Limb (tissue), 2 donors: ENCODE measurements around the gene KIF1A.
"Not testable (repeated sequence)": the region's sequence is repeated elsewhere in the genome, so short reads cannot be mapped to it uniquely, and the experiment has no call there.

Experiments
- DNase-seq, 2 donors: peaks; one replicate each; pipeline ENCODE4 v3.0.0-alpha.2; 2016; ENCODE audit errors: extremely low spot score in 2 of 2

The KIF1A gene

DNA sequence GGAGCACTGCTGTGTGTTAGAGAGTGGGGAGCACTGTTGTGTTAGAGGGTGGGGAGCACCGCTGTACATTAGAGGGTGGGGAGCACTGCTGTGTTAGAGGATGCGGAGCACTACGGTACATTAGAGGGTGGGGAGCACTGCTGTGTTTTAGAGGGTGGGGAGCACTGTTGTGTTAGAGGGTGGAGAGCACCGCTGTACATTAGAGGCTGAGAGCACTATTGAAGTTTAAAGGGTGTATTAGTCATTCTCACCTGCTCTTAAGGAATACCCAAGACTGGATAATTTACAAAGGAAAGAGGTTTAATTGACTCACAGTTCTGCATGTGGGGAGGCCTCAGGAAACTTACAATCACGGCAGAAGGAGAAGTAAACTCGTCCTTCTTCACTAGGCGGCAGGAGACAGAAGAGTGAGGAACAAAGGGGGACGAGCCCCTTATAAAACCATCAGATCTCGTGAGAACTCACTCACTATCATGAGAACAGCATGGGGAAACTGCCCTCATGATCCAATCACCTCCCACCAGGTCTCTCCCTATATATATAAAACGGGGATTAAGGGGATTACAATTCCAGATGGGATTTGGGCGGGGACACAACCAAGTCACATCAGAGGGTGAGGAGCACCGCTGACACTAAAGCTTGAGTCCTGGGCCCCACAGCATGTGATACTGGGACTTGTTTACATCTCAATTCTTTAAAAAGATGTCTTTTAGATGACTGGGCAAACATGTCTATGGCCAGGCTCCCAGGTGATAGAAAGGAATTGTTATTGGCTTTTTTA is 29.1 kb upstream of the KIF1A start:
- no peak for DNase-seq

DNA sequence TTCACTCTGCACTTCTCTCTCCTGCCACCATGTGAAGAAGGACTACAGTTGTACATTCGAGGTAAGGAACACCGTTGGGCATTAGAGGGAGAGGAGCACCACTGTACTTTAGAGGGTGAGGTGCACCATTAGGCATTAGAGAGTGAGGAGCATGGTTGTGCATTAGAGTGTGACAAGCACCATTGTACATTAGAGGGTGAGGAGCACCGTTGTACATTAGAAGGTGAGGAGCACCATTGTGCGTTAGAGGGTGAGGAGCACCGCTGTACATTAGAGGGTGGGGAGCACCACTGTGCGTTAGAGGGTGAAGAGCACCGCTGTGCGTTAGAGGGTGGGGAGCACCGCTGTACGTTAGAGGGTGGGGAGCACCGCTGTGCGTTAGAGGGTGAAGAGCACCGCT is 27.8 kb upstream of the KIF1A start:
- no peak for DNase-seq

DNA sequence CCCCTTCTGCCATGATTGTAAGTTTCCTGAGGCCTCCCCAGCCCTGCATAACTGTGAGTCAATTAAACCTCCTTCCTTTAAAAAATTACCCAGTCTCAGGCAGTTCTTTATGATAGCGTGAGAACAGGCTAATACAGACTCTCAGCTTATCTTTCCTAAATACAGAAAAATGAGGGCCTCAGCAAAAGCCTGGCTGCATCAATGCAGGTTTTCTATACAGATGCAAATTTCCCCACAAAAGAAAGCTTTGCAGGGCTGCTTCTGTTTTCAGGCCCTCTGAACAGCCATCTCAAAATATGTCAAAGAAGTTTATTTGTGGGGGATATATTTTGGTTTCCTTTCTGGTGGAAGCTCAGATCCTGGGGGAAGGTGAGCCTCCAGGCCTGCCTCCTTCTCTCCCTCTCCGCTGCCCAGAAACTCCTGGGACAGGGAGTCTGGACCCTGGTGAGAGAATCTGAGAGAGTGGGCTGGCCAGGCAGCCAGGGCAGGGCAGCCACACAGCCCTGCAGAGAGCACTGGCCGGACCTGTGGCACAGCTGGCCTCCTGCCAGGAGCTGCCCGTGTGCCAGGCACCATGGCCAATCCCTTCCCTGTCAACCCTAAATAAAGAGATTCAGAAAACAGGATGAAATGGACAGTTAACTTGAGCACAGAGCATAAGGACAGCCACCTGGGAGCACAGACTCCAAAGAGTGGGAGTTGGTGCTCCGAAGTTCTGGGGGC is 27.0 kb upstream of the KIF1A start:
- no peak for DNase-seq

DNA sequence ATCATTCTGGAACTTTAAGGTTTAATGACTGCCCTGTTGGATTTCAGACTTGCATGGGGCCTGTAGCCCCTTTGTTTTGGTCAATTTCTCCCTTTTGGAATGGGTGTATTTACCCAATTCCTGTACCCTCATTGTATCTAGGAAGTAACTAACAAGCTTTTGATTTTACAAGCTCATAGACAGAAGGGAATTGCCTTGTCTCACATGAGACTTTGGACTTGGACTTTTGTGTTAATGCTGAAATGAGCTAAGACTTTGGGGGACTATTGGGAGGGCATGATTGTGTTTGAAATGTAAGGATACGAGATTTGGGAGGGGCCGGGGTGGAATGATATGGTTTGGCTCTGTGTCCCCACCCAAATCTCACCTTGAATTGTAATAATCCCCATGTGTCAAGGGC is 26.3 kb upstream of the KIF1A start:
- not testable (repeated sequence) for DNase-seq

DNA sequence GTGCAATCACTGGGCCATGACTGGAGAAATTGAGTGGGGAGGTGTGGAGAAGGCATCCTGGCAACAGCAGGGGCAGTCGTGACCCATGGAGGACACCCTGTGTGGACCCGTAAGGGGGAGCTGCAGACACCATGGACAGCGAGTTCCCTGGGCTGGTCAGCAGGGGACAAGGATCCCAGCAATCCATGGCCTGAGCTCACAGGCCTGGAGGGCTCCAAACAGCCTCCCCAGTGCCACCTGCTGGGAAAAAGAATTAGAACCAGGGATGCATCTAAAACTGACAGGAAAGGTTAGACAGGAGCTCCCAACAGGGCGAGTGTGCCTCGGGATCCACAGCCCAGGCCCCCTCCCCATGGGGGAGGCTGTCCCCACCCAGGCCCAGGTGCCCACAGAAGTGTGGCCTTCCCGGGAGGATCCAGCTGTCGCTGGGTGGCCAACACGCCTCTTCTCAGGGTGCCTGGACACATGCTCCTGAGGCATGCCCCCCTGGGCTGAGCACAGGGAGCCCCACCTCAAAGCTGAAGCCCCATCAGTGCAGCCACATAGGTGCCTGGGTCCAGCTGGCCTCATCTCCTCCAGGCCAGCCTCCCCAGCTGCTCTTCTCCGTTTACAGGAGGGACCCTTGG is 20.5 kb upstream of the KIF1A start:
- DNase-seq, result peak in 1 of 2 donors; percentile 79

DNA sequence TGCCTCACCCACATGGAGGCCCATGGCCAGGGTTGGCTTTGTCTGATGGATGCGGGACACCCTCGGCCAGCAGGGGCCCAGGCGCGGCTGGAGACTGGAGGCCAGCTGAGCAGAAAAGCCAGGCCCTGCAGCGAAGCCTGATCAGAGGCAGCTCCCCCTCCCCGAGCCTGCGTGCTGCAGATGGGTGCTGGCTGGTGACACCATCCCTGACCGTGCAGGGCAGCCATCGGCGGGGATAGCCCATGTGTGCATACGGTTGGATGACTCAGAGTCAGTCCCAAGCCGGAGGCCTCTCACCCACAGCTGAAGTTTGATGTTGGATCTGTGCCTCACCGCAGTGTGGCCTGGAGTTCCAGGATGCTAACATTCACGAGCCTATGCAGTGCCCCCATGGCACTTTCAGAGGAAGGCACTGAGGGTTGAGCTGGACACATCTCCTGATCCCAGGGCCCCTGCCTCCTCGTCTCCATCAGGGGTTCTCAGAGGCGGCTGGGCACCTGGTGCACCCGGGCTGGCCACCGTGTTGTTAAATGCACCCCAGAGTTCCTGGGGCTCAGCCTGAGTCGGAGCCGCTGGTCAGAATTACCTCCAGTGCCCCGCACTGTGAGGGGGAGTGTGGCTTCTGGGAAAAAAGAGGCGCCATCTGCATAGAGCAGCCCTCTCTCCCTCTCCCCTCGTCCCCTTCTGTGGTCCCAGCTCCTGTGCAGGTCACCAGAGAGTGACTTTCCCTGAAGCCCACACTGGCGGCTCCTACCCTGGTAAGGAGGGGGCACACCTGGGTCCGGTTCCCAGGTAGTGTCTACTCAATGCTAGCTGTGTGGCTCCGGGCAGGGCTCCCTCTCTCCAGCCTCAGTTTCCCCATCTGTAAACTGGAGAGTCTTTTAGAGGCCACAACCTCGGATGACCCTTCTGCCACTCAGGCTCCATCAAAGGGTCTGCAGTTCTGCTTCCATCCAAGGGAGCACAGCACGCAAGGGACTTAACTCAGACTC is 19.4 kb upstream of the KIF1A start:
- no peak for DNase-seq

DNA sequence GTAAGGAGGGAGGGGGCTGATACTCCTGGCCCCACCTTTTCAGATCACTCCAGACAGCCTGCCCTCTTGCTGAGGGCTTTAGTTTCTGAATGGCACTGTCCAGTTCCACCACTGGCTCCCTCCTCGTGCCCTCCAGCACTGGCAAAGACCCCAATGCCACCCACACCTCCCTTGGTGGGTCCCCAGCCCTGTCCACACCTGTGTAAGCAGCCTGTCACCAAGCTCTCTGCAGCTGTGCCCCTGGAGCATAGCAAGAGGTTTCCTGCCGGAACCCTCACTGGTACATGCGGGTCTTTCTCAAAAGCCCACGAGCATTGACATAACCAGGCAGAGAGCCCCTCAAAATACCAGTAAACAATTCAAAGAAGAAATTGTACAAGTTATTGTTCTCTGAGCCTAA is 17.6 kb upstream of the KIF1A start:
- no peak for DNase-seq

DNA sequence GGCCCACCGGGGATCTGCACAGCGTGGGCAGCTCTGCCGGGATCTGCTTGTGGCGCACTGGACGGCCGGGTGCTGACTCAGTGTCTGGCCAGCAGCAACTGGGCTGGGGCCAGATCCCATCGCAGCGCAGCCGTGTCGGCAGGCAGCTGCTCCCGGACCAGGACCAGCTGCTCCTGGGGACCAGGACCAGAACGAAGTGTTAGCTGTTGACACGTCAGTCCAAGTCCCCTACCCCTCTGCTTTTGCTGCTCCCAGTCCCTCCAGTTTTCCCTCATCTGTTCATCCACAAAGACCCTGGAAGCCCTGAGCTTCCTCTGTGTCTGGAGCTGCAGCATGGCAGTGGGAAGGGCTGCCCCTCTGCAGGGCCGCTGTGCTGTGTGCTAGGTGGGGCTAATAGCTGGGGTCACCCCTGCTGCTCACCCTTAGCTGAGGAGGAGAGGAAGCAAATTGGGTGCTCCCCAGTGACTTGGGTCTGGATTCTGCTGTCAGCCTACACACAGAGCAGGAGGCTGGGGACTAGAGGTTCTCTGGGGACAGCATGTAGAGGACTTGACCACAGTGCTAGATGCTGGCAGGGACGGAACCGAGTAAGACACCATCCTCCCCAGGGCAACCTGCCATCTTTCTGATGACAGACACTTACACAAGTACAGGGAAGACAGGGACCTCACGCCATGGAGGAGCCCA is 16.9 kb upstream of the KIF1A start:
- no peak for DNase-seq

DNA sequence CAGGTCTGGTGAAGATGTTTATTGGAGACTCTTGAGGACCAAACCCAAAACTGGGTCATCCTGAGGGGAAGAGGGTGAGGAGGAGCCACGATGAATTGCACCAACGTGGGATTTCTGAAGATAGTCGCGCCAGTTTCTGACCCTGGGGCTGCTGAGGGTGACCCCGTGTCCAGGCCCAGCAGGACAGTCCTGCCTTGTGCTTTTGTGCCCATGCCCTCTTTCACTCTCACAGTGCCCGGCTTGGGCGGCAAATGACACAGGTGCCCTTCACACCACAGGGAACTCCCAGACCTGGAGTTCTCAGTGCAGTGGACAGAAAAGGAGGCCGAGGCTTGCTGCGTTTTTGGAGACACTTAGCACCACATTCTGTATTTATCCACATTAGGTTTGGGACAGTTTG is 15.5 kb upstream of the KIF1A start:
- DNase-seq, result no peak

DNA sequence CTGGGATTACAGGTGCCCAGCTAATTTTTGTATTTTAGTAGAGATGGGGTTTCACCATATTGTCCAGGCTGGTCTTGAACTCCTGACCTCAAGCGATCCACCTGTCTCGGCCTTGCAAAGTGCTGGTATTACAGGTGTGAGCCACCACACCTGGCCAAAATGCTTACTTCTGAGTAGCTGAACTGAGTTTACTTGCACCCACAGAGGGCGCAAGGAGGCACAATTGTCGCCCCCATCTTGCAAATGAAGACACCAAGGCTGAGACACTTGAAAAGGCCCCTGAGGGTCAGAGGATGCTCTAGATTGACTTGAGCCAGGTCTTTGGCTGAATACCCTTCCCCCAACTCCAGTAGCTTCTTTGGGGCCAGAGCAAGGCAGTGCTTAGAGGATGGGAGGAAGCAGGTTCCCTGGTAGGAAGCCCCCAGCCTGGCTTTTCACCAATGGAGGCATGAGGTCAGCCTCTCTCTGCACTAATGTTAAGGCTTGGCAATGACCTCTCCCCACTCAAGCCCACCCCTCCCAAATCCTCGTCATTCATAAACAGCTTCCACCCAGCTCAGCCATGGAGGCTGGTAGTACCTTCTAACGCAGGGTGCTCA is 14.5 kb upstream of the KIF1A start:
- no peak for DNase-seq

DNA sequence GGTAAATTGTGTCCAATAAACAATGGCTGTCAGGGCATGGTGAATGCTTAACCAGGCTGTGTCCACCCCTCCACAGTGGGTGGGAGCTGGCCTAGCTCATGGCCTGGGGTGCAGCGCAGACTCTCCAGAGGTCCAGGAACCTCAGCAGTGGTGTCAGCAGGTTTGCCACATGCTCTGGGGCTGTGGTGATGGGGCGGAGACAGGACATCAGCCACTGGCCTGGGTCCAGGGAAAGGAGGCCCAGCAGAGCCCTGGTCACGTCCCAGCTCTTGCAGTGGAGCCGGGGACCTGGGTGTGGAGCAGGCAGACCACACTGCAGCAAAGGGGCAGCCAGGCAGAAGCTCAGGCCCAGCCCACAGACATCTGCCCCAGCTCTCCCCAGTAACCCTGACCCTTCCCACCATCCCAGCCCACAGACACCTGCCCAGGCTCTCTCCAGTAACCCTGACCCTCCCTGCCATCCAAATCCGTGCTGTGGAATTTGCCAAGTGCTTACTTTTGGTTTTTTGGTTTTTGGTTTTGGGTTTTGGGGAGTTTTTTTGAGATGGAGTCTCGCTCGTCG is 13.8 kb upstream of the KIF1A start:
- no peak for DNase-seq

DNA sequence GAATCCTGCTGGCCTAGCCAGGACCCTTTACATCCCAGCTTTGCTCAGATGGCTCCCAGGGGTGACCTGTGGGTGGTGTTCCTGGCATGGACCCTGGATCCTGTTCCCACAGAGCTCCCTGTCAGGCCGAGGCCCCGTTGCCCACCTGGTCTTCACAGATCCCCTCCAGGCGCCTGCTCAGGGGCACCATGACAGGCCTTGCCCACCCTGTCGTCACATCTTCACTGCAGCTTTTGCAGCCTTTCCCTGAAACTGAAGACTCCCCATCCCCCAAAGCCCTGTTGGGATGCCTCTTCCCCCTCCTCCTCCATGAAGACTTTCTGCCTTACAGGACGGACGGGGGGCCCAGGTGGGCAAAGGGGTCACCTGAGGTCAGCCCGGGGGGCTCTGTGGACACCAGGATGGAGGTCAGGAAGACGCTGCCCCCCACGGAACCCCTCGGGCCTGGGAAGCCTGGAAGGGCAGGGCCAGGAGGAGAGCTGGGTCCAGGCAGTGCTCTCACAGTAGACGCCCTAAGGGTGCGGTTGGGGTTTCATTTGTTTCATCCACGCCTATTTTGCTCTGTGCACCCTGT is 13.0 kb upstream of the KIF1A start:
- DNase-seq, result no peak

DNA sequence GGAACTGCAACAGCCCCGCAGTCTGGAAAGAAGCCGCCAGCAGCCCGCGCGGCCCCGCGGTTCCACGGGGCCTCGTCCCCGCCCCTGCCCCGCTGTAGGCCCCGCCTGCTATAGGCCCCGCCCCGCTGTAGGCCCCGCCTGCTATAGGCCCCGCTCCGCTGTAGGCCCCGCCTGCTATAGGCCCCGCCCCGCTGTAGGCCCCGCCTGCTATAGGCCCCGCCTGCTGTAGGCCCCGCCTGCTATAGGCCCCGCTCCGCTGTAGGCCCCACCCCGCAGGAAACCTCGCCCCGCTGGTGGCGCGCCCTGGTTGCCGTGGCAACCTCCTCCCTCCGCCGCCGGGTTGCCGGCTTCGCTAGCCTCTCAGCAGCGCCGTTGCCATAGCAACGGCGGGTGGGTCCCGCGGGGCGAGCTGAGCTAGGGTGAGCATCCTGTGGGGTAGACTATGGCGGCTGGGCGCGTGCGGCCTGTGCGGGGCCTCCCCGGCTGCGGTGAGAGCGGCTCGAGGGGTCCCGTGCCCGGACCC is 12.2 kb upstream of the KIF1A start:
- peak; percentile 81 to 96 for DNase-seq

DNA sequence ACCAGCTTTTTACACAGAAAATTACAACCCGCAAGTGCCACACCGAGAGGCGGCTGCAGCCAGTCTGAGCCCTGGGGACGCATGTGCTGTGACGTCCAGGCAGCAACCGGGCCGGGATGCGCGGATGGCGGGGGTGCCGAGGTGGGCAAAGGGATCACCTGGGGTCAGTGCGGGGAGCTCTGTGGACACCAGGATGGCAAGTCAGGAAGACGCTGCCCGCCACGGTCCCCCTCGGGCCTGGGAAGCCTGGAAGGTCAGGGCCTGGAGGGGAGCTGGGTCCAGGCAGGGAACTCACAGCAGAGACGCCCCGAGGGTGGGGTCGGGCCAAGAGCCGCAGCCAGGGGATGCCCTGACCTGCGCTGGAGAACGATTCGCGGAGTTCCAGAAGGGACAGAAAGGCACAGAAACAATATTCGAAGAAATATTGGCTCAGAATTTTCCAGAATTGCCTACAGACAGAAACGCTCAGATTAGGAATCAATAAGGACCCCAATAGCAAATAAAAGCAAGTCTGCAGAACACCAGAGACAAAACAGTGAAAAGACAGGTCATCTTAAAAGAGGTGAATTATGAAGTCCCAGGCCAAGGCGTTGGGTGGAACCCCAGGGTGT is 11.7 kb upstream of the KIF1A start:
- DNase-seq, result peak in 1 of 2 donors; percentile 45

DNA sequence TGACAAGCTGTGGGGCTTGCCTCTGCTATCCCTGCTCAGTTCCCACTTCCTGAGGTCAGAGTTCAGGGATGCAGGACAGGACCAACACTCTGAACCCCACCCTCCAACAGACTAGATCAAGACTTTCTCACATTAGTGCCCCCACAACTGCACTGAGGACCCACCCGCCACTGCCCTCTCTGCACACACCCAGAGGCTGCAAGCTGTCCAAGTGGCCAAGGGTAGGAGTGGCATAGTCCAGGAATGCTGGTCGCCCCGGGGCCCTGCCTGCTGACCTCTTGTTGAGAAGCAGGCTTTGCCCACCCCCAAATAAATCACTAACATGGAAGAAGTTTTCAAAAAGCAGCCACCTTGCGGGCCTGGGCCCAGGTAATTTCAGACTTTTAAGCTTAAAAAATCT is 5.5 kb upstream of the KIF1A start:
- DNase-seq, result no peak

DNA sequence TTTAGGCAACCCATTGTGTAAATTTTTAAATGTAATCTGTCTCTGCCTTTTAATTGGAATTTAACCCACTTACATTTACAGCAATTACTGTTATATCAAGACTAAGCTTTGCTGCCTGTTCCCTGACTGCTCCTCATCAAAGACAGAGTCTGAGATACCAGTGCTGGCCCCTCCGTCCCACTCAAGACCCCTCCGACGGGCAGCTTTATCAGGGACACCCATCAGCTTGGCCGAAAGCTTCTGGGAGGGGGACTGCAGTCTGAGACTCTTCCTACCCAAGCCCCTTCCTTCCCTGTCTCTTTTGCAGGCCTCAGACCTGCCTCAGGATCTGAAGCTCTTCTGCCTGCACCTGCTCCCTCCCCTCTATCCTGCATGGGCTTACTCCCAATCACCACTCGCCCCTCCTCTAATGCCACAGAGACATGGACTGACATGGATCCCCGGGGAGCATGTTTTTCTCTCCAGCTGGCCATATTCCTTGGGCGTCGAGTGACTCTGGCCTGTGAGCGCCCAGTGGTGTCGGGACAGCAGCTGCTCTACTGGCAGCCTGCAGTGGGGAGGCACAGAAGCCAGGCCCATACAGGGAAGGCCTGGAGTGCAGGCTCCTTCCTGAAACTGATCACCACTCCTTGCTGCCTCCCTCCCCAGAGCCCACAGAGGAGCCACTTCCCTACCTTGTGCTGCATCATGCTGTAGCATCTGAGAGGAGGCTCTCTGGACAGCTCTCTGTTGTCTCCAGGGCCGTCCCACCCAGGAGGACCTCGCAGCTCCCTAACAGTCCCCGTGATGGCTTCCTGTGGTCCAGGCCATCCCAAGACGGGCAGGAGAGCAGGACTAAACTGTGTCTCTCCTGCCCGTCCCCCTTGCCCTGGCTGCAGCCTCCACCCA is 3.7 kb upstream of the KIF1A start:
- no peak for DNase-seq

DNA sequence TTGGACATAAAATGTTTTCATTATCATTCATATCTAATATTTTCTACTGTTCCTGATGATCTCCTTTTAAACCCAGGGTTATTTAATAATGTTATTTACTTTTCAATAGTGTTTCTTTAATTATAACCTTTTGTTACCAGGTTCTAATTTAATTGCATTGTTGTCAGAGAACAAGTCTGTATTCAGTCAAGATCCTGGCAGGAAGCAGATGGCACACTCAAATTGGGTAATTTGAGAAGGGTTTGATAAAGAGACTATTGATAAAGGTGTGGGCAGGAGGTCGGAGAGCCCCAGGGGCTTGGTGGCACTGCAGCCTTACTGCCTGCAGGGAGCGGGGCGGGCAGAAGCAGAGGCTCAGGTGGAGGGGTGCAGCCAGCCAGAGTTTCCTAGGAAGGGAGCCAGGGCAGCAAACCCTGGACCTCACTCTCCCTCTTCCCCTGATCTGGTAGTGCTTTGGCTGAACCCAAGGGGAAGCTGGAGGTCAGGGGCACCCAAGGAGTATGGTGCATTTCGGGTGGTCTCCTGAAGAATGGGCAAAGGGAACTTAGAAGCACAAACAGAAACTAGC is 2.3 kb upstream of the KIF1A start:
- DNase-seq, result no peak

DNA sequence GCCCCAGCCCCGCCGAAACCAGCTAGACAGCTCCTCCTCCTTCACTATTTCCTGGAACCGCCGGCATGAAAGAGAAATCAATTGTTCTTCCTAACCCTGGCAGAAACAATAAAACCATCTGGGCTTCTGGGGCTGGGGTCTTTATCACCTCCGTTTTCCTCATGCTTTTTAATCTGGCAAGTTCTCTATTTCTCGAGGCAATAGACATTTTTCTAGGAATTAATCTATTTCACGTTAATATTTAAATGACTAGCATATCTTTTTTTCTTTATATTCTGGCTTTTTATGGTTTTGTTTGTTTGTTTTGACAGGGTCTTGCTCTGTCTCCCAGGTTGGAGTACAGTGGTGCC is 1.4 kb upstream of the KIF1A start:
- DNase-seq, result no peak
